Measurements from ENCODE around the gene ALOX5.

The ALOX5 gene

GRCh38 chr10:45409782-45410181 is 35.8 kb downstream of the ALOX5 start:
- no peak overlapping the region for H3K23ac ChIP-seq (ENCODE audit: low read length in 2 of 2)
- no peak overlapping the region for H3K14ac ChIP-seq (ENCODE audit: low read length in 2 of 2)
- H4K8ac ChIP-seq (ENCODE audit: low read length): no peak overlapping the region
- H3K9me3 ChIP-seq (ENCODE audit: control insufficient read depth, low read length): no peaks in the 10 kb centered on the region
- no peaks in the 10 kb centered on the region for H3K4me1 ChIP-seq (ENCODE audit: control insufficient read depth, insufficient read depth, low read depth, low read length)
- H2AK5ac ChIP-seq (ENCODE audit: low read length, severe bottlenecking): no peak overlapping the region
- no peak overlapping the region for H3K4ac ChIP-seq (ENCODE audit: low read depth in 1 of 2, low read length in 2 of 2)
- H3K9ac ChIP-seq (ENCODE audit: low read length): no peak overlapping the region
- WGBS: 71% methylated on average over 1 of the region's 1 CpG
- H3K27ac ChIP-seq (ENCODE audit: low read length, poor library complexity, severe bottlenecking): no peak overlapping the region
- H2BK15ac ChIP-seq (ENCODE audit: low read depth, poor library complexity, severe bottlenecking): no peak overlapping the region
- no peaks in the 10 kb centered on the region for H3K79me1 ChIP-seq (replicated peaks; ENCODE audit: low read length, poor library complexity, severe bottlenecking)
- no peak overlapping the region for H3K18ac ChIP-seq (ENCODE audit: low read depth in 1 of 2, low read length in 2 of 2)
- no peak overlapping the region for H2BK12ac ChIP-seq (ENCODE audit: low read length in 2 of 2)
- DNase-seq: no peak
- no peak overlapping the region for H4K91ac ChIP-seq (ENCODE audit: low read length)
- H2BK5ac ChIP-seq (ENCODE audit: low read depth, low read length, poor library complexity, severe bottlenecking): no peak overlapping the region
- no peak overlapping the region for H2BK120ac ChIP-seq (ENCODE audit: low read depth, low read length)
- H3K4me2 ChIP-seq (ENCODE audit: low read length, poor library complexity, severe bottlenecking): no peak overlapping the region
- no peaks in the 10 kb centered on the region for H3K36me3 ChIP-seq (ENCODE audit: control insufficient read depth in 1 of 2, insufficient read depth in 2 of 2, low read depth in 1 of 2, low read length in 2 of 2)
- H3K4me3 ChIP-seq (ENCODE audit: insufficient read depth in 1 of 2, low read depth in 1 of 2, low read length in 2 of 2): no peak overlapping the region
- peaks cover 18 to 44% of the 10 kb centered on the region in 2 experiments for H3K27me3 ChIP-seq (ENCODE audit: control insufficient read depth in 1 of 2, insufficient read depth in 1 of 2, low read length in 2 of 2)
- H2AFZ ChIP-seq (ENCODE audit: low read depth, low read length): no peak overlapping the region

- no peak overlapping the region for H3K9ac ChIP-seq (ENCODE audit: low read length)
- no peak overlapping the region for H2AFZ ChIP-seq (ENCODE audit: low read depth, low read length)
- WGBS: no CpG with 5 or more reads among the region's 2 CpGs
- no peak overlapping the region for H2BK12ac ChIP-seq (ENCODE audit: low read length in 2 of 2)
- H3K4me3 ChIP-seq (ENCODE audit: insufficient read depth in 1 of 2, low read depth in 1 of 2, low read length in 2 of 2): no peak overlapping the region
- no peaks in the 10 kb centered on the region for H3K4me1 ChIP-seq (ENCODE audit: control insufficient read depth, insufficient read depth, low read depth, low read length)
- H2BK5ac ChIP-seq (ENCODE audit: low read depth, low read length, poor library complexity, severe bottlenecking): no peak overlapping the region
- no peaks in the 10 kb centered on the region for H3K9me3 ChIP-seq (ENCODE audit: control insufficient read depth, low read length)
- peaks cover 18 to 38% of the 10 kb centered on the region in 2 experiments for H3K27me3 ChIP-seq (ENCODE audit: control insufficient read depth in 1 of 2, insufficient read depth in 1 of 2, low read length in 2 of 2)
- H3K79me1 ChIP-seq (replicated peaks; ENCODE audit: low read length, poor library complexity, severe bottlenecking): no peaks in the 10 kb centered on the region
- no peak overlapping the region for H2AK5ac ChIP-seq (ENCODE audit: low read length, severe bottlenecking)
- H3K4ac ChIP-seq (ENCODE audit: low read depth in 1 of 2, low read length in 2 of 2): no peak overlapping the region
- H3K18ac ChIP-seq (ENCODE audit: low read depth in 1 of 2, low read length in 2 of 2): no peak overlapping the region
- no peak overlapping the region for H2BK120ac ChIP-seq (ENCODE audit: low read depth, low read length)
- DNase-seq: no peak
- H4K8ac ChIP-seq (ENCODE audit: low read length): no peak overlapping the region
- H3K27ac ChIP-seq (ENCODE audit: low read length, poor library complexity, severe bottlenecking): no peak overlapping the region
- no peak overlapping the region for H2BK15ac ChIP-seq (ENCODE audit: low read depth, poor library complexity, severe bottlenecking)
- H3K14ac ChIP-seq (ENCODE audit: low read length in 2 of 2): no peak overlapping the region
- no peak overlapping the region for H3K4me2 ChIP-seq (ENCODE audit: low read length, poor library complexity, severe bottlenecking)
- no peak overlapping the region for H4K91ac ChIP-seq (ENCODE audit: low read length)
- H3K23ac ChIP-seq (ENCODE audit: low read length in 2 of 2): no peak overlapping the region
- no peaks in the 10 kb centered on the region for H3K36me3 ChIP-seq (ENCODE audit: control insufficient read depth in 1 of 2, insufficient read depth in 2 of 2, low read depth in 1 of 2, low read length in 2 of 2)
Observed at GRCh38 chr10:45410489-45410806, 36.4 kb downstream of the ALOX5 start.

GRCh38 chr10:45410807-45411606 is 37.0 kb downstream of the ALOX5 start:
- DNase-seq: peak; percentile 13
- H3K36me3 ChIP-seq (ENCODE audit: control insufficient read depth in 1 of 2, insufficient read depth in 2 of 2, low read depth in 1 of 2, low read length in 2 of 2): no peaks in the 10 kb centered on the region
- H3K9me3 ChIP-seq (ENCODE audit: control insufficient read depth, low read length): no peaks in the 10 kb centered on the region
- peaks cover 18 to 39% of the 10 kb centered on the region in 2 experiments for H3K27me3 ChIP-seq (ENCODE audit: control insufficient read depth in 1 of 2, insufficient read depth in 1 of 2, low read length in 2 of 2)
- no peak overlapping the region for H3K14ac ChIP-seq (ENCODE audit: low read length in 2 of 2)
- H2AFZ ChIP-seq (ENCODE audit: low read depth, low read length): no peak overlapping the region
- 63% methylated on average over 6 of the region's 6 CpGs for WGBS
- H2BK5ac ChIP-seq (ENCODE audit: low read depth, low read length, poor library complexity, severe bottlenecking): no peak overlapping the region
- no peaks in the 10 kb centered on the region for H3K4me1 ChIP-seq (ENCODE audit: control insufficient read depth, insufficient read depth, low read depth, low read length)
- H2BK12ac ChIP-seq (ENCODE audit: low read length in 2 of 2): no peak overlapping the region
- no peak overlapping the region for H3K4me2 ChIP-seq (ENCODE audit: low read length, poor library complexity, severe bottlenecking)
- H3K4ac ChIP-seq (ENCODE audit: low read depth in 1 of 2, low read length in 2 of 2): no peak overlapping the region
- no peak overlapping the region for H3K18ac ChIP-seq (ENCODE audit: low read depth in 1 of 2, low read length in 2 of 2)
- H3K9ac ChIP-seq (ENCODE audit: low read length): no peak overlapping the region
- no peak overlapping the region for H2AK5ac ChIP-seq (ENCODE audit: low read length, severe bottlenecking)
- H3K79me1 ChIP-seq (replicated peaks; ENCODE audit: low read length, poor library complexity, severe bottlenecking): no peaks in the 10 kb centered on the region
- H4K91ac ChIP-seq (ENCODE audit: low read length): no peak overlapping the region
- no peak overlapping the region for H2BK120ac ChIP-seq (ENCODE audit: low read depth, low read length)
- H3K27ac ChIP-seq (ENCODE audit: low read length, poor library complexity, severe bottlenecking): no peak overlapping the region
- H4K8ac ChIP-seq (ENCODE audit: low read length): no peak overlapping the region
- no peak overlapping the region for H3K4me3 ChIP-seq (ENCODE audit: insufficient read depth in 1 of 2, low read depth in 1 of 2, low read length in 2 of 2)
- H2BK15ac ChIP-seq (ENCODE audit: low read depth, poor library complexity, severe bottlenecking): no peak overlapping the region
- H3K23ac ChIP-seq (ENCODE audit: low read length in 2 of 2): no peak overlapping the region

DNA sequence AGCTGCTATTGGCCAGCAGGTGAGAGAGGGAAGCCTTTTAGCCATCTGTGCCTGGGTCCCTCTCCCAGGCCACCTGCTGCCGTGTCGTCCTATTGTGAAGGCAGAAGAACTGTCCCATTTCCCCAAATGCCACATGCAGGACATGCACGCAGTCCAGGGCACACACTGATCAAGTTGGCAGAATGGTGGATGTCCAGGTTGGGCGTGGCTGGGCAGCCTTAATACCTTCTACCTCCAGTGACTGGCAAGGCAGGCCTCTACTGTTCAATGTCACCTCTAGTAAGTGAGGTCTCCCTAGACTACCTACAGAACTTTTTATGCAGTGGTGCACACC is 37.6 kb downstream of the ALOX5 start:
- Histone ChIP-seq H2BK15ac (ENCODE audit: low read depth, poor library complexity, severe bottlenecking) (no peak overlapping the region), H3K27me3 (ENCODE audit: control insufficient read depth in 1 of 2, insufficient read depth in 1 of 2, low read length in 2 of 2) (peaks cover 18 to 34% of the 10 kb centered on the region in 2 experiments), H3K18ac (ENCODE audit: low read depth in 1 of 2, low read length in 2 of 2) (no peak overlapping the region), H3K36me3 (ENCODE audit: control insufficient read depth in 1 of 2, insufficient read depth in 2 of 2, low read depth in 1 of 2, low read length in 2 of 2) (no peaks in the 10 kb centered on the region), H3K4me1 (ENCODE audit: control insufficient read depth, insufficient read depth, low read depth, low read length) (no peaks in the 10 kb centered on the region), H2BK12ac (ENCODE audit: low read length in 2 of 2) (no peak overlapping the region), H3K4ac (ENCODE audit: low read depth in 1 of 2, low read length in 2 of 2) (no peak overlapping the region), H3K23ac (ENCODE audit: low read length in 2 of 2) (no peak overlapping the region), H3K27ac (ENCODE audit: low read length, poor library complexity, severe bottlenecking) (no peak overlapping the region), H3K79me1 (replicated peaks; ENCODE audit: low read length, poor library complexity, severe bottlenecking) (no peaks in the 10 kb centered on the region), H4K8ac (ENCODE audit: low read length) (no peak overlapping the region), H3K9ac (ENCODE audit: low read length) (no peak overlapping the region), H3K14ac (ENCODE audit: low read length in 2 of 2) (no peak overlapping the region), H2BK120ac (ENCODE audit: low read depth, low read length) (no peak overlapping the region), H3K4me2 (ENCODE audit: low read length, poor library complexity, severe bottlenecking) (no peak overlapping the region), H2AK5ac (ENCODE audit: low read length, severe bottlenecking) (no peak overlapping the region), H3K9me3 (ENCODE audit: control insufficient read depth, low read length) (no peaks in the 10 kb centered on the region), H4K91ac (ENCODE audit: low read length) (no peak overlapping the region), H2BK5ac (ENCODE audit: low read depth, low read length, poor library complexity, severe bottlenecking) (no peak overlapping the region), H2AFZ (ENCODE audit: low read depth, low read length) (no peak overlapping the region), H3K4me3 (ENCODE audit: insufficient read depth in 1 of 2, low read depth in 1 of 2, low read length in 2 of 2) (no peak overlapping the region)
- WGBS: 83% methylated on average over 4 of the region's 4 CpGs
- no peak for DNase-seq

Data from mesenchymal stem cell (in vitro differentiated cells and primary cell).